ENCODE measurements around the gene RASSF5. TPM values are rescaled to one million over a fixed set of nuclear protein-coding genes. Genes with fewer than 3 reads are reported as not detected.

RASSF5 gene
- polyA plus RNA-seq, 2 of the 4 experiments (the other 2 are of a cell fraction), result 2.0 to 2.2 TPM

DNA sequence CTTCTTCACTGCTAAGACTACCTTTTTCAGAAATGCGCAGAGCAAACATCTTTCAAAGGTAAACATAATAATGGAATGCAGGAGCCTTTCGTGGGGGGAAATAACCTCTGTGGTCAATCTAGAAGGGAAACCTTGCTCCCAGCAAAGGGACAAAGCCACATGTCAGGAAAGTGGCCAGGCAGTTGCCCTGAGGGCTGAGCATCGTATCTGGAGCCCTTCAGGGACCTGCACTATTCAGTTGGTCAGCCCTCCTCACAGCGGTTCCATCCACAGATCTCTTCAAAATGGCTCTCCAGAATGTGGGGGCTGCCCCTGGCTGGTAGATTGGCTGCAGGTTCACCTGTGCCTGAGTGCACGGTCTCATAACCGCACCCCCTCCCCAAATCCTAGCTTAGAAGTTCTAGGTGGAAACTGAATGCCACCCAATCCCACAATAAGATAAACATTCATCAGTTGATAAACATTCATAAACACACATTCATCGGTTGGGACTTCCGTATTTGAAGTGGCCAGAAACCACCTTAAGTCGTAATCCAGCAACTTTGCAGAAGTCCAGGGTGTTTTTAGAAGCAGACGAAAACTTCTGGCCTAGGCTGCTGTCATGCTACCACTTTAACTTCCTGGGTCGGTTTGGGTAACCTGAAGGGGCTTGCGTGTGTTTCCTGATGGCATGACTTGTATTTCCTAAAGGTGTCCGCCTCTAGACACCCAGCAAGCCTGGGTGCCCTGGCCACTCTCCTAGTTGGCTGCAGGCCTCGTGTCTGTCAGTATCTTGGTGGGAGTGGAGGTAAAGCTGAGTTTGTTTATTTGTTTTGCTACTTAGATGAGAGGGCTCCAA, 50.5 kb downstream of the RASSF5 start:
- H3K4me2 ChIP-seq, result peak overlapping the region; percentile 73
- DNase-seq (ENCODE audit: low read depth in 1 of 2, low spot score in 1 of 2), result no peak
- peaks cover 20% of the 10 kb centered on the region for H3K4me1 ChIP-seq
- 74% methylated on average over 14 of the region's 14 CpGs for WGBS (ENCODE audit: missing lambda C conversion rate)
- peak in 1 of 2 experiments; percentile 23; a peak in 3 of 6 replicates for ATAC-seq
- POLR2A ChIA-PET, result no interaction called here
- TF ChIP-seq RNF2 (IDR thresholded peaks at IDR 0.05; ENCODE audit: borderline replicate concordance, low read depth) (no peak), JUNB (IDR thresholded peaks at IDR 0.05) (no peak), JUN (IDR thresholded peaks at IDR 0.05) (no peak), CHD4 (IDR thresholded peaks at IDR 0.05; ENCODE audit: borderline replicate concordance) (no peak), ZC3H11A (IDR thresholded peaks at IDR 0.05) (no peak), SREBF2 (IDR thresholded peaks at IDR 0.05) (no peak), USF2 (IDR thresholded peaks at IDR 0.05) (no peak), MAX (IDR thresholded peaks at IDR 0.05) (no peak)
- no peaks in the 10 kb centered on the region for H3K9me3 ChIP-seq
- H3K27ac ChIP-seq, result peak overlapping the region in 1 of 2 experiments; percentile 80; a peak in 4 of 6 replicates
- peak overlapping the region; percentile 56 for H3K4me3 ChIP-seq
- CTCF ChIA-PET, result interaction anchor here (0.9 to 3.2 kb wide), 2 partner anchors 13 to 25 kb away, joined by 7 to 16 read pairs; no protein-coding TSS in a partner anchor
- FAIRE-seq, result no peak

DNA sequence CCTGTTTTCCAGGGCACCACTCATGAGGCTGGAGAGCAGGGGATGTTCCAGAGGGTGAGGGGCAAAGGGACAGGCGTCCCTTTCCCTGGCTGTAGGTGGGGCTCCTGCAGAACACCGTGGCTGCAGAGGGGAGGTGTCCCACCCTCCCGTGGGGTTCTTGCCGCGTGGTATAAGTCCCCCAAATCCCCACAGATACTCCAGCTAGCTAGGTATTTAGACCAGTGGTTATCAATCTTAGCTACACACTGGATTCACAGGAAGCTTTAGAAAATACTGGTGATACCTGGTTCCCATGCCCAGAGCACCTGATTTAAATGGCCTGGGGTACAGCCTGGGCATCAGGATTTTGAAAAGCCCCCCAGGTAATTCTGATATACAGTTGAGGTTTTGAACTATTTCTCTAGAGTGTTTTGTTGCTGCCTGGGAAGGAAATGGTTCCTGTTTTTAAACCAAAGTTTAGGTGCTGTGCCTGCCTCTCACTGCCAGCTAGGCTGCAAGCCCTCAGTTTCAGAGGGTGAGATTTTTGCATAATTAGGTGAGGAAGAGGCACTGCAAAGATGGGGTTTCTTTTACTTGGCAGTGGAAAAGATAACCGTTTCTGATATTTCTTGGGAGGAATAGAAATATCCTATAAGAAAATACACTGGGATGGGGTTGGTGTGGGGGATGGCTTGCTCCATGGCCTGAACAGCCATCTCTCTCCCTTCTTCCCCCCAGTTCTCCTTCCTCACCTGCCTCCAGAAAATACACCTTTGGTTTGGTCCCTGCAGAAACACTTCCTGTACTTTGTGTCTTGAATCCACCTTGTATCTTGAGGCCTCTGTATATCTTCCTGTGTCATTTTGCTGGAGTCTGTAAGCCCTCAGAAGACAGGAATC, 51.7 kb downstream of the RASSF5 start:
- TF ChIP-seq KDM1A (IDR thresholded peaks at IDR 0.05; ENCODE audit: low read depth), result no peak
- TF ChIP-seq HES2 (IDR thresholded peaks at IDR 0.05), result no peak
- TF ChIP-seq MYC (IDR thresholded peaks at IDR 0.05; ENCODE audit: borderline replicate concordance, low read length), result no peak
- no peak for TF ChIP-seq ZC3H11A (IDR thresholded peaks at IDR 0.05)
- TF ChIP-seq POLR2AphosphoS2 (conservative IDR thresholded peaks at IDR 0.05; ENCODE audit: low read length), result no peak
- TF ChIP-seq MAFK (IDR thresholded peaks at IDR 0.05; ENCODE audit: partially characterized antibody), result no peak
- no peak for TF ChIP-seq EP300 (IDR thresholded peaks at IDR 0.05)
- TF ChIP-seq BHLHE40 (IDR thresholded peaks at IDR 0.05; ENCODE audit: low read depth, low read length), result no peak
- TF ChIP-seq HOXB5 (CRISPR knock-in tag; IDR thresholded peaks at IDR 0.05), result no peak
- DNase-seq (ENCODE audit: low read depth in 1 of 2, low spot score in 1 of 2) (no peak), ATAC-seq (no peak), FAIRE-seq (no peak)
- Histone ChIP-seq H3K4me1 (peaks cover 20% of the 10 kb centered on the region), H3K9me3 (no peaks in the 10 kb centered on the region), H3K27ac (no peak overlapping the region), H3K4me3 (no peak overlapping the region), H3K4me2 (no peak overlapping the region)
- WGBS (ENCODE audit: missing lambda C conversion rate), result 63% methylated on average over 6 of the region's 6 CpGs
- POLR2A ChIA-PET, result no interaction called here
- CTCF ChIA-PET, result interaction anchor here (1.0 to 3.2 kb wide), 3 partner anchors 14 to 24 kb away, joined by 5 to 16 read pairs (median 7); no protein-coding TSS in a partner anchor

DNA sequence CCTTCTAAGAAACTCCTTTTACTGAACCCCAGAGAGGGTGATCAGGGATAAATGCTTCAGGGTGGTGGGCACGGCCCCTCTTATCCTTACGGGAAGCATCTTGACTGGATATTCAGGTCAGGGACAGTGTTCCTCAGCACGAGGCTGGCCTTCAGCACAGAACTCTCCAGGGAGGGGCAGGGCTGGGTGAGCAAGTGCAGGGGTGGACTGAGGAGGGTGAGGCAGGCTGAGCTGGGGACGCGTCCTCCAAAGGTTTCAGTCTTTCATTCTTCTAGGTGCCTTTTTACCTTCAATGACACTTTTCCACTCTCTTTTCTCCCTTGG, 52.3 kb downstream of the RASSF5 start:
- ChIA-PET POLR2A (no interaction called here), CTCF (interaction anchor here (0.7 to 3.2 kb wide), 3 partner anchors 15 to 70 kb away, joined by 4 to 16 read pairs (median 7); no protein-coding TSS in a partner anchor)
- DNase-seq (ENCODE audit: low read depth in 1 of 2, low spot score in 1 of 2) (no peak), FAIRE-seq (no peak), ATAC-seq (no peak)
- no peak overlapping the region for H3K4me2 ChIP-seq
- WGBS (ENCODE audit: missing lambda C conversion rate), result 79% methylated on average over 5 of the region's 5 CpGs
- no peak for TF ChIP-seq FOSB (CRISPR knock-in tag; IDR thresholded peaks at IDR 0.05)
- TF ChIP-seq ZC3H11A (IDR thresholded peaks at IDR 0.05), result no peak
- H3K4me1 ChIP-seq, result peaks cover 20% of the 10 kb centered on the region
- H3K9me3 ChIP-seq, result no peaks in the 10 kb centered on the region
- no peak overlapping the region for H3K27ac ChIP-seq
- no peak overlapping the region for H3K4me3 ChIP-seq
